MM.1S (cell line): ENCODE results near the gene AP1M1.

Experiments
- DNase-seq: peaks from one replicate; pipeline ENCODE4 v3.0.0-alpha.2; 2015
- H2AFZ ChIP-seq: fragments of 300-600 bp; sonication (generic); 2 replicates; pipeline ENCODE4 v1.6.0; 2016; ENCODE audit warnings: antibody characterized with exemption, low read length
- H3F3A ChIP-seq: fragments of 300-600 bp; sonication (generic); 2 replicates; pipeline ENCODE4 v1.6.1; 2016; ENCODE audit warnings: mild to moderate bottlenecking, antibody characterized with exemption, low read length, moderate library complexity, mixed read lengths; ENCODE audit not compliant: insufficient read depth
- H3K27ac ChIP-seq: fragments of 300-600 bp; sonication (generic); 2 replicates; pipeline ENCODE4 v1.5.1; 2016; ENCODE audit warnings: mild to moderate bottlenecking, low read length
- H3K27me3 ChIP-seq: fragments of 300-600 bp; sonication (generic); replicated peaks from 2 replicates; pipeline ENCODE4 v1.6.0; 2016; ENCODE audit warnings: low read length; ENCODE audit not compliant: insufficient read depth
- H3K36me3 ChIP-seq: fragments of 300-600 bp; sonication (generic); replicated peaks from 2 replicates; pipeline ENCODE4 v1.6.1; 2016; ENCODE audit warnings: mild to moderate bottlenecking, low read length, mixed read lengths; ENCODE audit not compliant: insufficient read depth
- H3K4me1 ChIP-seq: fragments of 300-600 bp; sonication (generic); 2 replicates; pipeline ENCODE4 v1.6.1; 2016; ENCODE audit warnings: low read length, mixed read lengths
- H3K4me2 ChIP-seq: fragments of 300-600 bp; sonication (generic); 2 replicates; pipeline ENCODE4 v1.6.0; 2016; ENCODE audit warnings: low read depth, low read length
- H3K4me3 ChIP-seq: fragments of 300-600 bp; sonication (generic); 2 replicates; pipeline ENCODE4 v1.5.1; 2016; ENCODE audit warnings: low read length, mixed read lengths
- H3K79me2 ChIP-seq: fragments of 300-600 bp; sonication (generic); 2 replicates; pipeline ENCODE4 v1.6.1; 2016; ENCODE audit warnings: mixed run types, low read length, mixed read lengths
- H3K9ac ChIP-seq: fragments of 300-600 bp; sonication (generic); 2 replicates; pipeline ENCODE4 v1.6.1; 2016; ENCODE audit warnings: low read length, mixed read lengths
- H3K9me2 ChIP-seq: fragments of 300-600 bp; sonication (generic); replicated peaks from 2 replicates; pipeline ENCODE4 v1.6.1; 2016; ENCODE audit warnings: mild to moderate bottlenecking, low read length, mixed read lengths; ENCODE audit not compliant: insufficient read depth
- H3K9me3 ChIP-seq: fragments of 300-600 bp; sonication (generic); replicated peaks from 2 replicates; pipeline ENCODE4 v1.6.1; 2016; ENCODE audit warnings: mild to moderate bottlenecking, low read length, mixed read lengths; ENCODE audit not compliant: insufficient read depth
- H4K20me1 ChIP-seq: fragments of 300-600 bp; sonication (generic); 2 replicates; pipeline ENCODE4 v1.6.1; 2016; ENCODE audit warnings: mild to moderate bottlenecking, low read length, moderate library complexity, mixed read lengths; ENCODE audit not compliant: insufficient read depth
- CTCF ChIP-seq: fragments of 300-600 bp; sonication (generic); IDR thresholded peaks from 2 replicates; pipeline ENCODE4 v1.5.1; 2016; ENCODE audit warnings: antibody characterized with exemption, low read length, mixed read lengths
- EZH2 ChIP-seq: fragments of 300-600 bp; sonication (generic); optimal IDR thresholded peaks from 2 replicates; pipeline ENCODE3; 2017; ENCODE audit warnings: low read depth, mild to moderate bottlenecking, antibody characterized with exemption, low read length, mixed read lengths
- EZH2phosphoT487 ChIP-seq: fragments of 300-600 bp; sonication (generic); IDR thresholded peaks from 2 replicates; pipeline ENCODE4 v1.6.1; 2018; ENCODE audit warnings: antibody characterized with exemption, low read length

The AP1M1 gene

GRCh38 chr19:16290692-16291091 lies 93.0 kb downstream of the AP1M1 start:
- TF ChIP-seq EZH2phosphoT487 (no peak), CTCF (no peak), EZH2 (no peak)
- Histone ChIP-seq H3K27ac (no peak overlapping the region), H3K9me3 (no peaks in the 10 kb centered on the region), H3F3A (no peaks in the 10 kb centered on the region), H2AFZ (no peak overlapping the region), H3K79me2 (no peaks in the 10 kb centered on the region), H3K4me2 (no peak overlapping the region), H3K36me3 (no peaks in the 10 kb centered on the region), H3K4me3 (no peak overlapping the region), H3K4me1 (no peaks in the 10 kb centered on the region), H4K20me1 (no peaks in the 10 kb centered on the region), H3K27me3 (peaks cover 30% of the 10 kb centered on the region), H3K9me2 (no peaks in the 10 kb centered on the region), H3K9ac (no peak overlapping the region)
- no peak for DNase-seq

- no peaks in the 10 kb centered on the region for H4K20me1 ChIP-seq
- no peak overlapping the region for H3K27ac ChIP-seq
- H3F3A ChIP-seq: no peaks in the 10 kb centered on the region
- H3K9me3 ChIP-seq: no peaks in the 10 kb centered on the region
- H3K79me2 ChIP-seq: no peaks in the 10 kb centered on the region
- TF ChIP-seq CTCF (no peak), EZH2phosphoT487 (no peak), EZH2 (no peak)
- no peaks in the 10 kb centered on the region for H3K36me3 ChIP-seq
- peaks cover 15% of the 10 kb centered on the region; the same call in 1 of the 2 replicates for H3K27me3 ChIP-seq
- H3K4me1 ChIP-seq: no peaks in the 10 kb centered on the region
- H3K9me2 ChIP-seq: no peaks in the 10 kb centered on the region
- no peak overlapping the region for H3K4me2 ChIP-seq
- no peak overlapping the region for H2AFZ ChIP-seq
- DNase-seq: no peak
- H3K9ac ChIP-seq: no peak overlapping the region
- no peak overlapping the region for H3K4me3 ChIP-seq
These were observed 95.7 kb downstream of the AP1M1 start for GRCh38 chr19:16293118-16294091.

DNA sequence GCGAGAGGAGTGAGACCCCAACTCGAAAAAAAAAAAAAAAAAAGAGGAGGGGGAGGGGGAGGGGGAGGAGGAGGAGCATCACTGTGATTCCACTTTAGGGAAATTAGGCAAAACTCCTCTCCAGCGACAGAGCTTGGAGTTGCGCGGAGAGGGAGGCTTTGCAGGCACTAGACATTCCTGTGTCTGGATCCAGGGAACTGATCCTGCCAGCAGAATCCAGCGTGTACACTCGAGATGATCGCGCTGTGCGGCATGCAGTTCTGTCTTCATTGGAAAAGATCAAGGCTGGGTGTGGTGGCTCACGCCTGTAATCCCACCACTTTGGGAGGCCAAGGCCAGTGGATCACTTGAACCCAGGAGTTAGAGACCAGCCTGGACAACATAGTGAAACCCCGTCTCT lies 97.3 kb downstream of the AP1M1 start:
- H3K9me2 ChIP-seq: no peaks in the 10 kb centered on the region
- H3K27ac ChIP-seq: no peak overlapping the region
- no peak overlapping the region for H3K9ac ChIP-seq
- no peaks in the 10 kb centered on the region for H3F3A ChIP-seq
- H4K20me1 ChIP-seq: no peaks in the 10 kb centered on the region
- no peaks in the 10 kb centered on the region for H3K79me2 ChIP-seq
- H3K4me1 ChIP-seq: no peaks in the 10 kb centered on the region
- H3K4me3 ChIP-seq: no peak overlapping the region
- H3K9me3 ChIP-seq: no peaks in the 10 kb centered on the region
- no peak overlapping the region for H2AFZ ChIP-seq
- H3K36me3 ChIP-seq: no peaks in the 10 kb centered on the region
- no peak for DNase-seq
- peaks cover 15% of the 10 kb centered on the region; the same call in 1 of the 2 replicates for H3K27me3 ChIP-seq
- no peak overlapping the region for H3K4me2 ChIP-seq
- TF ChIP-seq CTCF: no peak
- TF ChIP-seq EZH2phosphoT487: no peak
- no peak for TF ChIP-seq EZH2
